ENCODE results near the gene RXFP2.

- TF ChIP-seq CTCF (IDR thresholded peaks at IDR 0.05; ENCODE audit: poor library complexity) (no peak), EZH2phosphoT487 (IDR thresholded peaks at IDR 0.05; ENCODE audit: low read depth, severe bottlenecking, unreplicated experiment) (no peak), EZH2 (IDR thresholded peaks at IDR 0.05; ENCODE audit: borderline replicate concordance) (no peak)
These were observed 34.2 kb downstream of the RXFP2 start for GRCh38 chr13:31773538-31773937.

Data from hepatocyte (in vitro differentiated cells).